HepG2 (cell line): ENCODE results near the gene F7.

Source experiments
- CTCF ChIP-seq: sonication (generic); formaldehyde crosslinking; IDR thresholded peaks from 2 replicates; pipeline ENCODE4 v1.5.0; 2020; ENCODE audit warnings: mild to moderate bottlenecking, missing genetic modification reagents, moderate library complexity
- ERF ChIP-seq: IDR thresholded peaks from 2 replicates; pipeline ENCODE4 v1.6.1; 2018; ENCODE audit warnings: missing biosample characterization, missing genetic modification reagents
- HDAC6 ChIP-seq: fragments of 200-600 bp; sonication (generic); IDR thresholded peaks from 2 replicates; pipeline ENCODE4 v1.7.0; 2017; ENCODE audit warnings: mild to moderate bottlenecking, antibody characterized with exemption, low read length, low read depth
- JUND ChIP-seq: sonication (generic); formaldehyde crosslinking; IDR thresholded peaks from 2 replicates; pipeline ENCODE4 v1.8.0; 2022; ENCODE audit warnings: mild to moderate bottlenecking, missing genetic modification reagents
- POLR2AphosphoS5 ChIP-seq: IDR thresholded peaks from 2 replicates; pipeline ENCODE4 v1.6.1; 2012; ENCODE audit warnings: low read depth, low read length
- RERE ChIP-seq: IDR thresholded peaks from 2 replicates; pipeline ENCODE4 v1.6.1; 2016; ENCODE audit warnings: low read depth, missing genetic modification reagents, missing compliant biosample characterization
- SNRNP70 ChIP-seq: fragments of 200-400 bp; formaldehyde crosslinking; IDR thresholded peaks from 2 replicates; pipeline ENCODE4 v1.6.1; 2017; ENCODE audit warnings: mild to moderate bottlenecking, low read depth, low read length, moderate library complexity
- TAF1 ChIP-seq: sonication (generic); formaldehyde crosslinking; IDR thresholded peaks from 2 replicates; pipeline ENCODE4 v1.4.0; 2020; ENCODE audit warnings: missing genetic modification reagents
- ZBTB21 ChIP-seq: sonication (generic); formaldehyde crosslinking; IDR thresholded peaks from 2 replicates; pipeline ENCODE4 v1.4.0; 2020; ENCODE audit warnings: missing genetic modification reagents
- ZNF343 ChIP-seq: sonication (generic); formaldehyde crosslinking; IDR thresholded peaks from 2 replicates; pipeline ENCODE4 v1.4.0; 2020; ENCODE audit warnings: mild to moderate bottlenecking, missing genetic modification reagents
- TF ChIP-seq, protein P1 (sequence below): sonication (generic); formaldehyde crosslinking; IDR thresholded peaks from 2 replicates; pipeline ENCODE4 v1.4.0; 2020; ENCODE audit warnings: missing genetic modification reagents, borderline replicate concordance
- TF ChIP-seq, protein P2 (sequence below): sonication (generic); formaldehyde crosslinking; IDR thresholded peaks from 2 replicates; pipeline ENCODE4 v1.4.0; 2020; ENCODE audit warnings: missing genetic modification reagents

GRCh38 chr13:113120300-113121182, 14.9 kb downstream of the F7 start:
- TF ChIP-seq CTCF (CRISPR knock-in tag) (no peak), SNRNP70 (no peak), TAF1 (CRISPR knock-in tag) (no peak), ZNF343 (CRISPR knock-in tag) (no peak), RERE (no peak), ERF (CRISPR knock-in tag) (no peak), HDAC6 (no peak), POLR2AphosphoS5 (no peak), JUND (no peak), ZBTB21 (no peak)
- TF ChIP-seq, protein P1, sequence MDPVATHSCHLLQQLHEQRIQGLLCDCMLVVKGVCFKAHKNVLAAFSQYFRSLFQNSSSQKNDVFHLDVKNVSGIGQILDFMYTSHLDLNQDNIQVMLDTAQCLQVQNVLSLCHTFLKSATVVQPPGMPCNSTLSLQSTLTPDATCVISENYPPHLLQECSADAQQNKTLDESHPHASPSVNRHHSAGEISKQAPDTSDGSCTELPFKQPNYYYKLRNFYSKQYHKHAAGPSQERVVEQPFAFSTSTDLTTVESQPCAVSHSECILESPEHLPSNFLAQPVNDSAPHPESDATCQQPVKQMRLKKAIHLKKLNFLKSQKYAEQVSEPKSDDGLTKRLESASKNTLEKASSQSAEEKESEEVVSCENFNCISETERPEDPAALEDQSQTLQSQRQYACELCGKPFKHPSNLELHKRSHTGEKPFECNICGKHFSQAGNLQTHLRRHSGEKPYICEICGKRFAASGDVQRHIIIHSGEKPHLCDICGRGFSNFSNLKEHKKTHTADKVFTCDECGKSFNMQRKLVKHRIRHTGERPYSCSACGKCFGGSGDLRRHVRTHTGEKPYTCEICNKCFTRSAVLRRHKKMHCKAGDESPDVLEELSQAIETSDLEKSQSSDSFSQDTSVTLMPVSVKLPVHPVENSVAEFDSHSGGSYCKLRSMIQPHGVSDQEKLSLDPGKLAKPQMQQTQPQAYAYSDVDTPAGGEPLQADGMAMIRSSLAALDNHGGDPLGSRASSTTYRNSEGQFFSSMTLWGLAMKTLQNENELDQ: no peak
- TF ChIP-seq, protein P2, sequence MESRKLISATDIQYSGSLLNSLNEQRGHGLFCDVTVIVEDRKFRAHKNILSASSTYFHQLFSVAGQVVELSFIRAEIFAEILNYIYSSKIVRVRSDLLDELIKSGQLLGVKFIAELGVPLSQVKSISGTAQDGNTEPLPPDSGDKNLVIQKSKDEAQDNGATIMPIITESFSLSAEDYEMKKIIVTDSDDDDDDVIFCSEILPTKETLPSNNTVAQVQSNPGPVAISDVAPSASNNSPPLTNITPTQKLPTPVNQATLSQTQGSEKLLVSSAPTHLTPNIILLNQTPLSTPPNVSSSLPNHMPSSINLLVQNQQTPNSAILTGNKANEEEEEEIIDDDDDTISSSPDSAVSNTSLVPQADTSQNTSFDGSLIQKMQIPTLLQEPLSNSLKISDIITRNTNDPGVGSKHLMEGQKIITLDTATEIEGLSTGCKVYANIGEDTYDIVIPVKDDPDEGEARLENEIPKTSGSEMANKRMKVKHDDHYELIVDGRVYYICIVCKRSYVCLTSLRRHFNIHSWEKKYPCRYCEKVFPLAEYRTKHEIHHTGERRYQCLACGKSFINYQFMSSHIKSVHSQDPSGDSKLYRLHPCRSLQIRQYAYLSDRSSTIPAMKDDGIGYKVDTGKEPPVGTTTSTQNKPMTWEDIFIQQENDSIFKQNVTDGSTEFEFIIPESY (CRISPR knock-in tag): no peak
